ENCODE data around the gene CFAP61. TPM values are rescaled to one million over a fixed set of nuclear protein-coding genes. Genes with fewer than 3 reads are reported as not detected.

The CFAP61 gene
- total and polyA plus RNA-seq, 2 donors, result 0.23 to 0.24 TPM

DNA sequence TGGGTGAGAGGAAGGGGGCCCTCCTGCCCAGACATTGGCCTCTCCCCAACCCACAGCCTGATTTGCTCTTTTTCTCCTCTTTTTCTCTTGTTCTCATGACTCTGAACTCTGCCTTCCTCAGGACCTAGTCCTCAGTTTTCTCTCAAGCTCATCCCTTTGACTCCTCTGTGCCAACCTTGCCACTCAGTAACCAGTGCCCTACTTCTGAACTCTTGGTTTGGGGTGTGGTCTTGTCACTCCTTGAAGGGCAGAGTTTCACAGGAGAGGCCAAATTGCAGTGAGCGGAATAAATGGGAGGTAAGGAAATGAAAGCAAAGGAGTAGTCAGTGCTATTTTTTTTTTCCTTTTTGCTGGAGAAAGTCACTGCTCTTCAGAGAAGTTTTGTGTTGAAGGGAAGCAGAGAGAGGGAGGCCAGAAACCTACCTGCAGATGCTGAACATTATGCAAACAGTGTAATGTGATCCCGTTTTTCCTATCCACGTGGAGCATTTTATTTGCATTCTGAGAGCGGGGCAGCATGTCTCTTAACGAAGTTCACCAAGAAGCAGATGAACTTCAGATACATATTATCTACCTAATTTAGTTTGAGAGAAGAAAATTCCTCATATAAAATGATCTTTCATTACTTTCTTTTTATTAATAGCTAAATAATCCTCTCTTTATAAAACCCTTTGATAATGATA is 26.9 kb downstream of the CFAP61 start:
- H3K9me3 ChIP-seq (ENCODE audit: control insufficient read depth in 2 of 2, insufficient read depth in 1 of 2, low read length in 1 of 2), result no peaks in the 10 kb centered on the region
- DNase-seq (ENCODE audit: low read depth in 6 of 9, low spot score in 9 of 9), result no peak
- H3K27me3 ChIP-seq (ENCODE audit: control insufficient read depth in 2 of 2, insufficient read depth in 1 of 2, low read length in 1 of 2), result no peaks in the 10 kb centered on the region
- H3K27ac ChIP-seq (ENCODE audit: low read depth in 1 of 2, low read length in 1 of 2), result no peak overlapping the region
- H3K36me3 ChIP-seq (ENCODE audit: control insufficient read depth in 2 of 2, insufficient read depth in 2 of 2, low read length in 1 of 2), result no peaks in the 10 kb centered on the region
- WGBS, result 91% methylated on average over 5 of the region's 5 CpGs
- H3K4me3 ChIP-seq (ENCODE audit: low read length in 2 of 2), result no peak overlapping the region
- no peaks in the 10 kb centered on the region for H3K4me1 ChIP-seq (ENCODE audit: control insufficient read depth in 2 of 2, insufficient read depth in 2 of 2, low read length in 2 of 2)

DNA sequence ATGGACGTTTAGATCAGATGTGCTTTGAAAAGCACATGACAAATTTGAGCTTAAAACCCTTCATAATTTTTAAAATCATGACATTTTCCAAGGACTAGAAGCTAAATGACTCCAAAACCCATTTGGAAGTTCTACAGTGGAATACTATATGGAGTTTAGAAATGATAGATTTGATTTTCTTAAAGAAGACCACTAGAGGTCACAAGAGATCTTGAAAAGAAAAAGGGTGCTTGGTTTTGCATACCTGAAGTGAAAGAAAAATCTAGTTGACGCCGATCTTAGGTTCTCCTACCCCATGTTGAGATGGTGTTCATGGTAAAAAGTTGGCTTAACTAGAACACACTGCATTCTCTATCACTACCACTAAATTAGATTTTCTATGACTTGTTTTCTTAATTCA is 31.5 kb downstream of the CFAP61 start:
- H3K9me3 ChIP-seq (ENCODE audit: control insufficient read depth in 2 of 2, insufficient read depth in 1 of 2, low read length in 1 of 2), result no peaks in the 10 kb centered on the region
- no peaks in the 10 kb centered on the region for H3K36me3 ChIP-seq (ENCODE audit: control insufficient read depth in 2 of 2, insufficient read depth in 2 of 2, low read length in 1 of 2)
- no peaks in the 10 kb centered on the region for H3K27me3 ChIP-seq (ENCODE audit: control insufficient read depth in 2 of 2, insufficient read depth in 1 of 2, low read length in 1 of 2)
- peak in 5 of 9 donors; percentile 5 to 39 (median 21) for DNase-seq (ENCODE audit: low read depth in 6 of 9, low spot score in 9 of 9)
- 12% methylated on average over 3 of the region's 3 CpGs for WGBS
- no peak overlapping the region for H3K27ac ChIP-seq (ENCODE audit: low read depth in 1 of 2, low read length in 1 of 2)
- no peak overlapping the region for H3K4me3 ChIP-seq (ENCODE audit: low read length in 2 of 2)
- no peaks in the 10 kb centered on the region for H3K4me1 ChIP-seq (ENCODE audit: control insufficient read depth in 2 of 2, insufficient read depth in 2 of 2, low read length in 2 of 2)

DNA sequence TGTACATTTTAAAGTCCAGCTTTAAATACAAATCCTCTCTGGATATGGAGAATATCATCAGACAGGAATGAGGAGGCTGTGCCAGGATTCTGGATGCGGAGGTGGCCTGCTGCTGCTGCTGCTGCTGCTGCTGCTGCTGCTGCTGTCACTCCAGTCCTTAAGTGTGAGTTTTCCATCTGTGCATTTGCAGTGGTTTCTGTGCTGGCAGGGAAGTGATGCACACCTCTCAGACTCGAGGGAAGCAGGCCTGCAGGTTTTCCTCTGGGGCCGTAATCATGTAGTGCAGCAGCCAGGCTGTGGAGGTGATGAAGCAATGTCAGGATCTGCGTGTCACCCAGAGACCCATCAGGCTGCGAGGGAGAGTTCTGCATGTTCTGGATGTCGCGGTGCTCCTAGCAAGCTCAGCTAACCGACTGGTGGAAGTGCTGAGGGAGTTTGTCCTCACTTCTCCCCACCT is 32.0 kb downstream of the CFAP61 start:
- Histone ChIP-seq H3K27ac (ENCODE audit: low read depth in 1 of 2, low read length in 1 of 2) (no peak overlapping the region), H3K27me3 (ENCODE audit: control insufficient read depth in 2 of 2, insufficient read depth in 1 of 2, low read length in 1 of 2) (no peaks in the 10 kb centered on the region), H3K36me3 (ENCODE audit: control insufficient read depth in 2 of 2, insufficient read depth in 2 of 2, low read length in 1 of 2) (no peaks in the 10 kb centered on the region), H3K4me1 (ENCODE audit: control insufficient read depth in 2 of 2, insufficient read depth in 2 of 2, low read length in 2 of 2) (no peaks in the 10 kb centered on the region), H3K9me3 (ENCODE audit: control insufficient read depth in 2 of 2, insufficient read depth in 1 of 2, low read length in 1 of 2) (no peaks in the 10 kb centered on the region), H3K4me3 (ENCODE audit: low read length in 2 of 2) (no peak overlapping the region)
- WGBS, result 85% methylated on average over 8 of the region's 8 CpGs
- no peak for DNase-seq (ENCODE audit: low read depth in 6 of 9, low spot score in 9 of 9)

DNA sequence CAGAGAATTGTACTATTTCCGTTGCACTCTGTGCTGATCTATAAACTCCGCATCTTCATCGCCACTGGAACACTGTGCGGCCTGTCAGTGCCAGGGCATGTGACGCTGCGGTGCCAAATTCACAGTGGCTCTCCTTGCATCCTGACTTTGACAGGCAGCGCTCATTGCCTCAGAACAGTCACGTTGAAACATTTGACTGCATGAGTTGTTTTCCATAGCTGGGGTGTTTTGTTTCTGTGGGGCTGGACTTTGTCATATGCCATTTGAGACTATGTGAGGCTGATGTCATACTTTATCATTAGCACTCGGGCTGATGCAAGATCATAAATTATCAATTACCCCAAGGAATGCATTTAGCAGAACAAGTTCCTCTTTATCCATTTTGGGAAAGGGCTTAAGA is 32.7 kb downstream of the CFAP61 start:
- H3K36me3 ChIP-seq (ENCODE audit: control insufficient read depth in 2 of 2, insufficient read depth in 2 of 2, low read length in 1 of 2), result no peaks in the 10 kb centered on the region
- no peaks in the 10 kb centered on the region for H3K4me1 ChIP-seq (ENCODE audit: control insufficient read depth in 2 of 2, insufficient read depth in 2 of 2, low read length in 2 of 2)
- 92% methylated on average over 9 of the region's 9 CpGs for WGBS
- no peak overlapping the region for H3K4me3 ChIP-seq (ENCODE audit: low read length in 2 of 2)
- no peak overlapping the region for H3K27ac ChIP-seq (ENCODE audit: low read depth in 1 of 2, low read length in 1 of 2)
- DNase-seq (ENCODE audit: low read depth in 6 of 9, low spot score in 9 of 9), result no peak
- H3K9me3 ChIP-seq (ENCODE audit: control insufficient read depth in 2 of 2, insufficient read depth in 1 of 2, low read length in 1 of 2), result no peaks in the 10 kb centered on the region
- H3K27me3 ChIP-seq (ENCODE audit: control insufficient read depth in 2 of 2, insufficient read depth in 1 of 2, low read length in 1 of 2), result no peaks in the 10 kb centered on the region

DNA sequence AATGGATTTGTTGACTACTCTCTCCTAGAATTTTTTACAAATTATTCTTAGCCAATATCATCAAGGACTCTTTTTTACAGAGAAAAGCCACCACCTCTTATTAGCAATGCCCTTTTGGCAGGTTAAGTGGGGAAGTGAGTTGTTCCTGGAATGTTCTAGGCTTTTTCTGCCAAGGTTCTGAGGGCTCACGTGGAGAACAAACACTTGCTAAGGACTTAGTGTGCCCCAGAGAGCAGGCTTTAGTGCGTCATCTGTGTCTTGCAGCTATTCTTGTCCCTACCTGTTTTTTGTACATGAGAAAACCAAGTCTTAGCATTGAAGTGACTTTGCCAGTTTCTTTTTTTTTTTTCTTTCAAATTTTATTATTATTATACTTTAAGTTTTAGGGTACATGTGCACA is 33.5 kb downstream of the CFAP61 start:
- no peaks in the 10 kb centered on the region for H3K36me3 ChIP-seq (ENCODE audit: control insufficient read depth in 2 of 2, insufficient read depth in 2 of 2, low read length in 1 of 2)
- no peaks in the 10 kb centered on the region for H3K27me3 ChIP-seq (ENCODE audit: control insufficient read depth in 2 of 2, insufficient read depth in 1 of 2, low read length in 1 of 2)
- H3K4me3 ChIP-seq (ENCODE audit: low read length in 2 of 2), result no peak overlapping the region
- H3K9me3 ChIP-seq (ENCODE audit: control insufficient read depth in 2 of 2, insufficient read depth in 1 of 2, low read length in 1 of 2), result peaks cover 0 to under 1% of the 10 kb centered on the region in 2 donors
- H3K4me1 ChIP-seq (ENCODE audit: control insufficient read depth in 2 of 2, insufficient read depth in 2 of 2, low read length in 2 of 2), result no peaks in the 10 kb centered on the region
- WGBS, result 64% methylated on average over 2 of the region's 2 CpGs
- no peak for DNase-seq (ENCODE audit: low read depth in 6 of 9, low spot score in 9 of 9)
- H3K27ac ChIP-seq (ENCODE audit: low read depth in 1 of 2, low read length in 1 of 2), result no peak overlapping the region

GRCh38 chr20:20089018-20089417 is 36.7 kb downstream of the CFAP61 start:
- Histone ChIP-seq H3K4me1 (ENCODE audit: control insufficient read depth in 2 of 2, insufficient read depth in 2 of 2, low read length in 2 of 2) (no peaks in the 10 kb centered on the region), H3K4me3 (ENCODE audit: low read length in 2 of 2) (no peak overlapping the region), H3K9me3 (ENCODE audit: control insufficient read depth in 2 of 2, insufficient read depth in 1 of 2, low read length in 1 of 2) (peaks cover 0 to 3% of the 10 kb centered on the region in 2 donors), H3K36me3 (ENCODE audit: control insufficient read depth in 2 of 2, insufficient read depth in 2 of 2, low read length in 1 of 2) (no peaks in the 10 kb centered on the region), H3K27ac (ENCODE audit: low read depth in 1 of 2, low read length in 1 of 2) (no peak overlapping the region), H3K27me3 (ENCODE audit: control insufficient read depth in 2 of 2, insufficient read depth in 1 of 2, low read length in 1 of 2) (no peaks in the 10 kb centered on the region)
- 94% methylated on average over 4 of the region's 4 CpGs for WGBS
- DNase-seq (ENCODE audit: low read depth in 6 of 9, low spot score in 9 of 9), result no peak

DNA sequence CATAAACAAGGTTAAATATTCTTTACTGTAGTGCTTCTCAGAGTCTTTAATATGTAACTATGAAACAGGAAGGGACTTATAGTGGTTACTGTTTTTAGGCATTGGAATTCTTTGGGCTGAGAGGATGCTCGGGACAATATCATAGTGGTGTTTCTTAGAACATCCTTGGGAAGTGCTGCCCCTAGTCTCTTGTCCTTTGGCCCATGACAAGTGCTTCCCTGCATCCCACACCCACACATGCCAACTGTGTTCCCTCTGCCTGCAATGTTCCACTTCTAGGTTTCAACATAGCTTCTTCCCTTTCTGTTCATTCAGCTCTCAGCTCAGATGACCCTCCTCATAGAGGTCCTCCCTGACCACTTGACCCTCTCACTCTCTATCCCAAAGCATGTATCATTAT is 37.6 kb downstream of the CFAP61 start:
- H3K27ac ChIP-seq (ENCODE audit: low read depth in 1 of 2, low read length in 1 of 2), result no peak overlapping the region
- no peaks in the 10 kb centered on the region for H3K27me3 ChIP-seq (ENCODE audit: control insufficient read depth in 2 of 2, insufficient read depth in 1 of 2, low read length in 1 of 2)
- 93% methylated on average over 1 of the region's 1 CpG for WGBS
- H3K4me3 ChIP-seq (ENCODE audit: low read length in 2 of 2), result no peak overlapping the region
- H3K9me3 ChIP-seq (ENCODE audit: control insufficient read depth in 2 of 2, insufficient read depth in 1 of 2, low read length in 1 of 2), result peaks cover 0 to 3% of the 10 kb centered on the region in 2 donors
- no peak for DNase-seq (ENCODE audit: low read depth in 6 of 9, low spot score in 9 of 9)
- no peaks in the 10 kb centered on the region for H3K4me1 ChIP-seq (ENCODE audit: control insufficient read depth in 2 of 2, insufficient read depth in 2 of 2, low read length in 2 of 2)
- H3K36me3 ChIP-seq (ENCODE audit: control insufficient read depth in 2 of 2, insufficient read depth in 2 of 2, low read length in 1 of 2), result no peaks in the 10 kb centered on the region

- H3K36me3 ChIP-seq (ENCODE audit: control insufficient read depth in 2 of 2, insufficient read depth in 2 of 2, low read length in 1 of 2), result no peaks in the 10 kb centered on the region
Measured at GRCh38 chr20:20092827-20093226, 40.5 kb downstream of the CFAP61 start.

GRCh38 chr20:20094410-20094809 is 42.1 kb downstream of the CFAP61 start:
- no peaks in the 10 kb centered on the region for H3K36me3 ChIP-seq (ENCODE audit: control insufficient read depth in 2 of 2, insufficient read depth in 2 of 2, low read length in 1 of 2)
- no peak overlapping the region for H3K27ac ChIP-seq (ENCODE audit: low read depth in 1 of 2, low read length in 1 of 2)
- H3K4me1 ChIP-seq (ENCODE audit: control insufficient read depth in 2 of 2, insufficient read depth in 2 of 2, low read length in 2 of 2), result no peaks in the 10 kb centered on the region
- no peak overlapping the region for H3K4me3 ChIP-seq (ENCODE audit: low read length in 2 of 2)
- 91% methylated on average over 6 of the region's 6 CpGs for WGBS
- peaks cover 0 to 3% of the 10 kb centered on the region in 2 donors for H3K9me3 ChIP-seq (ENCODE audit: control insufficient read depth in 2 of 2, insufficient read depth in 1 of 2, low read length in 1 of 2)
- no peak for DNase-seq (ENCODE audit: low read depth in 6 of 9, low spot score in 9 of 9)
- no peaks in the 10 kb centered on the region for H3K27me3 ChIP-seq (ENCODE audit: control insufficient read depth in 2 of 2, insufficient read depth in 1 of 2, low read length in 1 of 2)

More at GRCh38 chr20:20092827-20093226, 40.5 kb downstream of the CFAP61 start:
- no peak overlapping the region for H3K27ac ChIP-seq (ENCODE audit: low read depth in 1 of 2, low read length in 1 of 2)
- no peaks in the 10 kb centered on the region for H3K4me1 ChIP-seq (ENCODE audit: control insufficient read depth in 2 of 2, insufficient read depth in 2 of 2, low read length in 2 of 2)
- no peak for DNase-seq (ENCODE audit: low read depth in 6 of 9, low spot score in 9 of 9)
- no peak overlapping the region for H3K4me3 ChIP-seq (ENCODE audit: low read length in 2 of 2)
- WGBS, result 95% methylated on average over 4 of the region's 4 CpGs
- H3K27me3 ChIP-seq (ENCODE audit: control insufficient read depth in 2 of 2, insufficient read depth in 1 of 2, low read length in 1 of 2), result no peaks in the 10 kb centered on the region
- peaks cover 0 to 3% of the 10 kb centered on the region in 2 donors for H3K9me3 ChIP-seq (ENCODE audit: control insufficient read depth in 2 of 2, insufficient read depth in 1 of 2, low read length in 1 of 2)
